Measurements from ENCODE around the gene TEP1. TPM values are rescaled to one million over a fixed set of nuclear protein-coding genes. Genes with fewer than 3 reads are reported as not detected.
"Not testable (repeated sequence)": the region's sequence is repeated elsewhere in the genome, so short reads cannot be mapped to it uniquely, and the experiment has no call there.

Gene TEP1
- 15.1 TPM for polyA plus RNA-seq (2013, experiment 1 of 2; ENCODE audit: insufficient read length)
- polyA plus RNA-seq (2013, experiment 2 of 2; ENCODE audit: insufficient read length), result 18.2 TPM

DNA sequence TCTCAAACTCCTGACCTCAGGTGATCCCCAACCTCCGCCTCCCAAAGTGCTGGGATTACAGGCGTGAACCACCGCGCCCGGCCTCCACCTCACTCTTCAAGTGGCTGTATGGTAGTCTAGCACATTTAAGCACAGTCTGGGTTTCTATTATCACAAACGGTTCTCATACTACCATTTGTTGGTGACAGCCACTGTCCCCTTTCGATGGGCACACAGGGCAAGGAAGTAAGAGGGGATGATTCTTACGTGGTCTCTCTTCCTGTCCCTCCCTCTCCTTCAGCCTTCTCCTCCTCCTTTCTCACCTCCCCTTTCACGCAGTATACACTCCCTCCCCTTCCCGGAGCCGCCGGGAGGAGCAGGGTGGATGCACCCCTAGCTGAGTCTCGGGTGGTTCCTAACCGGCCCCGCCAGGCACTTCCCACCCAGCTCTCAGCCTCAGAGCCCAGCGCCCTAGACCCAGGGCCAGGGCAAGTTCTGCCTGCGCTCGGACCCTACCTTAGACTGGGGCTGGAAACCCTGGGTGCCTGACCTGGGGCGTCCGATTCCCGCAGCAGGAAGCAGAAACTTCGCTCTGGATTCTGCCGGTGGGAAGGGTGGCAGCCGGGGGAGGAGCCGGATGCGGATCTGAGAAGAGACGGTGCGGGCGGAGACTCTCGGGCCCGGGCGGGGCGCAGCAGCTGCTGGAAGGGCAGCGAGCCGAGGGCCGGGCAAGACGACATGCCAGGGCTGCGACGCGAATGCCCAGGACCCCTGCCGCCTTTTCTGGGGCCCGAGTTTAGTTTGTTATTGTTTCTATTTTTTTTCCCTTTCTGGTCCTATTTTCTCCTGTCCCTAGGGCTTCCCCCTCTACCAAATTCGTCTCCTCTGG, at the start of gene TEP1:
TEP1 (minus strand) TSS at position 626 of the 868 bp plus-strand sequence. CDS start 5,062 bp downstream, outside the sequence.
- DNase-seq, result peak; percentile 86

DNA sequence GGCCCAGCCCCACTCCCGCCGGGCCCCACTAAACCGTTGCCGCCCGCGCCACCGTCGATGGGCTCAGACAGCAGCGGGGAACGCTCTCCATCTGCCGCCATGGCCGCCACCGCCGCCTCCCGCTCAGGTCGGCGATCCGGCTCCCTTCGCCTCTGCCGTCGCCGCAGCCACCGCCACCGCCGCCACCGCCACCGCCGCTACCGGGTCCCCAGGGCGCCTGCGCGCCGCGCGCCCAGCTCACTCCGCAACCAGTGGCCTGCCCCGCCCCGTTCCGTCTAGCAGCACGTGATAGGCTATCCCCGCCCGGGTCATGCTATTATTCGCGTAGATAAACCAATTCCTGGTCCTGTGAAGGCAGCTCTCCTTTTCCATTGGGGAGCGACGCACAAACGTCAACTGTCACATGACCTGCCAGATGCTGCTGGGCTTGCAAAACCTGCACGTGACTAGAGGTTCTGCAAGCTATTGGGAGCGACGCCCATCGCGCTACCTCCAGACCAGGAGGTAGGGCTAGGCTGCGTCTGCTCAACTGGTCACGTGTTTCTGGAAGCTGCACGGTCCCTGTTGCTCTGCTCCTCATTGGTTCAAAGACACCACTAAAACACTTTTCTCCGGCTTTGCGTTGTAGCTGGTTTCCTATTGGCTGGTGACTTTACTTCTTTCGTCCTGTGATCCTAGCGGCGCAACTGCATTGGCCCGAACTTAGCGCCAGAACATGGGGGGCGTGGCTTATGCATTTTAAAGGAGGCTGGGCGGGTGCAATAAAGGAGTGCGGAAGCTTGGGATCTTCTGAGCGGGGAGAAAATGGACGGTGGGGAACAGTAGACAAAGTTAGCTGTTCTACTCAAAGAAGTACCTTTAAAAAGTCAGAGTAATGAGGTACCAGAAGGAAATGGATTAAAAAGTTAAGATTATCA, 48.2 kb upstream of the TEP1 start, which contains the start of gene PIP4P1:
PIP4P1 (minus strand) TSS at position 210 of the 917 bp plus-strand sequence; CDS start at position 101, 109 bp downstream.
- DNase-seq, result peak; percentile 100

- DNase-seq, result no peak
Observed at GRCh38 chr14:20460458-20461224, 47.3 kb upstream of the TEP1 start.

- DNase-seq, result no peak
Observed at GRCh38 chr14:20458031-20458789, 44.9 kb upstream of the TEP1 start.

DNA sequence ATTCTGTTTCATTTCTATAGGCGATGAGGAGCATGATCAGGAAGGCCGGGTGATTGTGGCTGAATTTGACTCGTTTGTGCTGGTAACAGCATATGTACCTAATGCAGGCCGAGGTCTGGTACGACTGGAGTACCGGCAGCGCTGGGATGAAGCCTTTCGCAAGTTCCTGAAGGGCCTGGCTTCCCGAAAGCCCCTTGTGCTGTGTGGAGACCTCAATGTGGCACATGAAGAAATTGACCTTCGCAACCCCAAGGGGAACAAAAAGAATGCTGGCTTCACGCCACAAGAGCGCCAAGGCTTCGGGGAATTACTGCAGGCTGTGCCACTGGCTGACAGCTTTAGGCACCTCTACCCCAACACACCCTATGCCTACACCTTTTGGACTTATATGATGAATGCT, 43.7 kb upstream of the TEP1 start:
- no peak for DNase-seq

- DNase-seq, result peak; percentile 83
Observed at GRCh38 chr14:20455355-20456300, 42.3 kb upstream of the TEP1 start.

DNA sequence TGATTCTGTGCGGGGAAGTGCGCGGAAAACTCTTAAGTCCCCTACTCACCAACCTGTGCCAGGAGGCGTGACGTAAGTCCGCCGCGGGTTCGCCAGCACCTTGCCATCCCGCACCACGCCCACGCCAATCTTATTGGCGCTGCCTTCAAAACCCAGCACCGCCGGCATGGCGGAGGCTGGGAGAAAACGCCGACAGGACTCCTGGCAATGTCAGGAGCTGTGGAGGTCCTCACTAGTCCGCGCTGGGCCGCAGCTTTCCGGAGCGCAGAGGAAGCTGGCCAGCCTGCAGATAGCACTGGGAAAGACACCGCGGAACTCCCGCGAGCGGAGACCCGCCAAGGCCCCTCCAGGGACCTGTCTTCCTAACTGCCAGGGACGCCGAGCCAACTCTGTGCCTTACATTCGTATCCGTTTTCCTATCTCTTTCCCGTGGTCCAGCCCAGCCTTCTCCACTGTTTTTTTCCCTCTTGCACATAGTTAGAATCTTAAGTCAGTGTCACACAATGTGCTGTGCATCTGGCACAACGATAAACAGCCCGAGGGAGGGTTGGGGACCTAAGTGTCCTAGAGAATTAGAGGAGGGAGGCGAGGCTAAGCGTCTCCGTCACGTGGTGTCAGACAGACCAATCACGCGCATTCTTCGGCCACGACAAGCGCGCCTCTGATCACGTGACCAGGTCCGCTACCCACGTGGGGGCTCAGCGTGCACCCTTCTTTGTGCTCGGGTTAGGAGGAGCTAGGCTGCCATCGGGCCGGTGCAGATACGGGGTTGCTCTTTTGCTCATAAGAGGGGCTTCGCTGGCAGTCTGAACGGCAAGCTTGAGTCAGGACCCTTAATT, 41.4 kb upstream of the TEP1 start, which contains the start of the genes APEX1 and OSGEP:
APEX1 (plus strand) TSS at position 711 of the 839 bp plus-strand sequence. CDS start 420 bp downstream, outside the sequence.
OSGEP (minus strand) TSS at position 297 of the 839 bp plus-strand sequence; CDS start at position 168, 129 bp downstream.
- DNase-seq, result peak; percentile 98

DNA sequence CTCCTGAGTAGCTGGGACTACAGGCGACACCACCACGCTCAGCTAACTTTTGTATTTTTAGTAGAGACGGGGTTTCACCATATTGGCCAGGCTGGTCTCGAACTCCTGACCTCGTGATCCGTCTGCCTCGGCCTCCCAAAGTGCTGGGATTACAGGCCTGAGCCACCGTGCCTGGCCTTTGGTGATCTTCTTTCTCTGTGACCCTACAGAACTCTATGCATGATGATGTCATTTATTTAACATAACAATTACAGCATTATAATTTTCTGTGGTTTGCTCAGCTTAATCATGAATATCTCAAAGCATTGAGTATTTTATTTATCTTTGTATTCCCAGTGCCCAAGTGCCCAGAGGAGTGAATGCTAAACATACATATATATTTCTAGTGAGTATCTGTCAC, 39.5 kb upstream of the TEP1 start:
- DNase-seq, result not testable (repeated sequence)

GRCh38 chr14:20446889-20447288, 33.6 kb upstream of the TEP1 start:
- DNase-seq, result no peak

GRCh38 chr14:20443650-20444049, 30.3 kb upstream of the TEP1 start:
- DNase-seq, result not testable (repeated sequence)

GRCh38 chr14:20441461-20441860, 28.2 kb upstream of the TEP1 start:
- DNase-seq, result no peak

DNA sequence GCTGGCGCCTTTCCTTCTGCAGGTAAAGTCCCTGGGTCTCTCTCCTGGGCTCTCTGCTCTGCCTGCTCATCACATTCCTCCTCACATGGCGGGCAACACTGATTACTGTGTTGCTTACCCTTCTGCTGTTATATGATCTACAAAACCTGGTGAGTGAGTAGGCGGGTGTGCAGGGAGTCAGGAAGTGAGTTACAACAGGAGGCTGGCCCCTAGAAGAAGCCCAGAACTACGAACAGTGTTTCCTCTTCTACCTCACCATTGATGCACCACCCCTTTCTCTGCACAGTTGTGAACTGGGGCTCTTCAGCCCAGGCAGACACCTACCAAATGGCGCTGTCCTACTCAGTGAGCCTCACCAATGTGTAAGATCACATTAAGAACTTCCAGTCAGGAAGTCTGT, 27.6 kb upstream of the TEP1 start:
- DNase-seq, result no peak

- DNase-seq, result no peak
Observed at GRCh38 chr14:20440465-20440864, 27.2 kb upstream of the TEP1 start.

DNA sequence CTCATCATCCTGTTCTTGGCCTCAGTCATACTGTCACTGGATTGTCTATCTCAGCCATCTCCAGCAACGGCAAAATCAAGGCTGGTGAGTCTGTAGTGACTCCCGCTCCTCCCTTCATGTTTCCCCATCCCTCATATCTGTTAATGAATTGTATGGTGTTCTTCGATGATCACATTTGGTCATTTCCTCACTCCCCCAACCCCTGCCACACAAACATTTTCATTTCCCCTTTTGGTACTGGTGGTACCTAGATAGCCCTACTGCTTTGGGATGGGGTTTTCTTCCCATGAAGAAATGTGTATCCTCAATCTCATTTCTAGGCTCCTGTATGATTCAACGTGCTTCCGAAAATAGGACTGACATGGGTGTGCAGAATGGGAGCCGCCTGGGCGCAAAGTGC, 25.4 kb upstream of the TEP1 start:
- no peak for DNase-seq

- peak; percentile 82 for DNase-seq
Observed at GRCh38 chr14:20436363-20436755, 23.1 kb upstream of the TEP1 start.

- DNase-seq, result no peak
Observed at GRCh38 chr14:20435582-20436362, 22.5 kb upstream of the TEP1 start, which contains the start of gene KLHL33. Gene KLHL33 (minus strand): TSS chr14:20436166. CDS start chr14:20435811, 355 bp downstream.

DNA sequence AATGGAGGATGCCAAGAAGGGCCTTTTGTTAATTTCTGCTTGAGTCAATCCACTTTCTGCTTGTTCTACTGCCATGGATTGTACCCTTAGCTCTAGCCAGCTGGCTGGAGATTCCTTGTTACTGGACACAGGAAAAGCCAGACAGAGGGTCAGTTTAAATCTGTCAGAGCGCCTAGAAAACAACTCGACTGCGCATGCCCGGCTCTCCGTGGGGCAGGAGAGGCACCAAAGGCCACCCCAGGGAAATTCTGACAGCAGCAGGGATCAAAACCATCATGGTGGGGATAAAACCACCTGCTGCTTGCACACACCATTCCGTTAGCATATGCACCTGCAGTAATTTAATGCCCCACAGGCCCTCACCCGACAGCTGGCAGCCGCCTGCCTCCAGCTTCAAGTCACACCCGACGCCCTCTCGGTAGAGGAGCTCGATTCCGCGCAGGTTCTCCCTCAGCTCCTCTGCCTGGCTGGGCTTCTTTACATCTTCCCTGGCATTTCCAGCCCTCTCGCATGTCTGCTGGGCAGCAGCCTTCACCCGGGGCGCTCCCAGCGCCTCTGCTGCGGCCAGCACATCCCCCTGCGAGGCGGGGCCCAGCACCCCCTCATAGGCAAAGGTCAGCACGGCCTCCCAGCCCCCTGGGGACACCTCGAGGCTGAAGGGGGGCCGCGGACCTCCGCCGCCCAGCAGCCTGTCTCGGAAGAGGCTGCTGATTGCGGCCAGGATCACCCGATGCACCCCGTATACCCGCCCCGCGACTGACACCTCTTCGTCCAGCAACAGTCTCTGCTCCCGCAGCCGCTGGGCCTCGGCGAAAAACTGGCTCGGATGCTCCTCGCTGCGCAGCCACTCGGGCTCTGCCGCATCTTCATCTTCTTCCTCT, 21.6 kb upstream of the TEP1 start:
- no peak for DNase-seq

Data from fibroblast of skin of back (primary cell).